Measurements from ENCODE around the gene IER2. TPM values are rescaled to one million over a fixed set of nuclear protein-coding genes. Genes with fewer than 3 reads are reported as not detected.

IER2 gene
- total and polyA plus RNA-seq, 2 of the 8 experiments (the other 6 are each of a cell fraction or from before 2014, with no cell fraction given), result 84.5 to 138 TPM

GRCh38 chr19:13112555-13112954 is 37.7 kb upstream of the IER2 start:
- Histone ChIP-seq H3K23ac (ENCODE audit: insufficient read length) (no peak overlapping the region), H4K91ac (replicated peaks; ENCODE audit: insufficient read length, low read length) (no peak overlapping the region), H3K9ac (replicated peaks in 1 of 4; ENCODE audit: extremely low read depth in 1 of 4, low read depth in 3 of 4, low read length in 3 of 4) (no peak overlapping the region), H2AK5ac (ENCODE audit: low read depth, low read length) (no peak overlapping the region), H3K56ac (replicated peaks; ENCODE audit: insufficient read length, low read depth, low read length) (no peak overlapping the region), H3K23me2 (ENCODE audit: low read depth, low read length) (peaks cover 2% of the 10 kb centered on the region; the same call in 1 of the 2 replicates), H2AFZ (ENCODE audit: low read length) (no peak overlapping the region), H4K8ac (ENCODE audit: extremely low read depth, insufficient read depth, low read length) (no peak overlapping the region), H3K36me3 (ENCODE audit: control insufficient read depth in 2 of 4, insufficient read depth in 4 of 4, low read length in 3 of 4) (peaks cover 6 to 21% (median 19%) of the 10 kb centered on the region in 4 experiments), H3K79me2 (ENCODE audit: control insufficient read depth in 1 of 2, insufficient read depth in 2 of 2, low read length in 2 of 2) (peaks cover 5 to 16% of the 10 kb centered on the region in 2 experiments), H3K27ac (ENCODE audit: low read depth, low read length) (no peak overlapping the region), H3K4ac (replicated peaks; ENCODE audit: insufficient read length, low read depth, low read length) (no peak overlapping the region), H2BK120ac (replicated peaks; ENCODE audit: low read depth, low read length) (no peak overlapping the region), H3K14ac (ENCODE audit: insufficient read length) (no peak overlapping the region), H4K20me1 (replicated peaks in 1 of 2; ENCODE audit: control insufficient read depth in 1 of 2, insufficient read depth in 2 of 2, low read length in 2 of 2) (peaks cover 0 to 1% of the 10 kb centered on the region in 2 experiments), H3K79me1 (ENCODE audit: low read depth, low read length) (peaks cover 5% of the 10 kb centered on the region), H3K4me2 (ENCODE audit: insufficient read depth in 1 of 2, low read depth in 2 of 2, low read length in 2 of 2) (no peak overlapping the region), H2BK20ac (ENCODE audit: low read length) (no peak overlapping the region), H3K4me1 (replicated peaks in 1 of 4; ENCODE audit: control insufficient read depth in 3 of 4, insufficient read depth in 4 of 4, low read length in 3 of 4) (peaks cover 0 to 4% (median under 1%) of the 10 kb centered on the region in 4 experiments; a peak in 2 of 7 replicates), H3K27me3 (replicated peaks in 1 of 4; ENCODE audit: control insufficient read depth in 3 of 4, extremely low read depth in 1 of 4, insufficient read depth in 3 of 4, low read length in 3 of 4) (no peaks in the 10 kb centered on the region), H3K4me3 (ENCODE audit: extremely low read depth in 1 of 4, insufficient read depth in 2 of 4, low read depth in 3 of 4, low read length in 4 of 4) (no peak overlapping the region), H4K5ac (ENCODE audit: insufficient read length, low read depth, low read length) (no peak overlapping the region), H3K18ac (ENCODE audit: extremely low read depth, low read length) (no peak overlapping the region), H3K9me3 (ENCODE audit: insufficient read depth in 2 of 2, low read depth in 1 of 2, low read length in 1 of 2) (no peaks in the 10 kb centered on the region), H2BK5ac (ENCODE audit: low read depth, low read length) (no peak overlapping the region), H2BK15ac (ENCODE audit: low read length) (no peak overlapping the region), H2BK12ac (ENCODE audit: low read depth, low read length) (no peak overlapping the region)
- ChIA-PET POLR2A (ENCODE audit: partially characterized antibody) (interaction anchor here (1.4 to 19.5 kb wide), 7 partner anchors 8 to 158 kb away, joined by 3 to 228 read pairs (median 4); partner anchors contain the start of gene LYL1), CTCF (ENCODE audit: partially characterized antibody) (interaction anchor here (2.2 to 3.4 kb wide), 2 partner anchors 8 to 11 kb away, joined by 9 to 11 read pairs; no protein-coding TSS in a partner anchor)
- no peak for DNase-seq (ENCODE audit: low read depth in 1 of 2, low spot score in 2 of 2)
- WGBS, 2 experiments (ENCODE audit: extremely low coverage in 1 of 2, insufficient coverage in 1 of 2, insufficient read length in 1 of 2, insufficient replicate concordance in 2 of 2, low coverage in 1 of 2, low lambda C conversion rate in 2 of 2, missing lambda C conversion rate in 1 of 2), result 96% methylated on average over 10 of the region's 10 CpGs; no CpG with 5 or more reads in 1 of the 2 experiments
- FAIRE-seq, result no peak
- TF ChIP-seq RXRA (IDR thresholded peaks at IDR 0.05; ENCODE audit: insufficient read depth, low read depth, low read length) (no peak), SP2 (IDR thresholded peaks at IDR 0.05; ENCODE audit: low read length) (no peak), RAD21 (IDR thresholded peaks at IDR 0.05 in 1 of 2, conservative IDR thresholded peaks at IDR 0.05 in 1 of 2; ENCODE audit: low read depth in 2 of 2, low read length in 2 of 2) (no peak), USF2 (IDR thresholded peaks at IDR 0.05; ENCODE audit: low read length) (no peak), KDM4A (IDR thresholded peaks at IDR 0.05; ENCODE audit: low read depth, low read length, severe bottlenecking) (no peak), E2F6 (IDR thresholded peaks at IDR 0.05) (no peak), CEBPB (IDR thresholded peaks at IDR 0.05; ENCODE audit: low read depth, low read length) (no peak), MAFK (IDR thresholded peaks at IDR 0.05; ENCODE audit: low read depth, low read length) (no peak), TCF12 (IDR thresholded peaks at IDR 0.05; ENCODE audit: low read depth, low read length) (no peak), CBX8 (IDR thresholded peaks at IDR 0.05; ENCODE audit: borderline replicate concordance, low read depth, low read length) (no peak), RFX5 (IDR thresholded peaks at IDR 0.05; ENCODE audit: borderline replicate concordance, low read depth, low read length) (no peak), ZNF274 (IDR thresholded peaks at IDR 0.05; ENCODE audit: borderline replicate concordance, extremely low read depth, low read length) (no peak)

Data from H1 (cell line).